WTC11 (cell line): Measurements from ENCODE around the gene KRTAP6-1. TPM values are rescaled to one million over a fixed set of nuclear protein-coding genes. Genes with fewer than 3 reads are reported as not detected.

Source experiments
- ATAC-seq: fragments of 200-7000 bp; cut with Tn5 transposase; 2 replicates; pipeline ENCODE4 v1.10.0; 2021; ENCODE audit warnings: mild to moderate bottlenecking, moderate library complexity
- CTCF ChIA-PET: fragments of 300-600 bp; sonication (Branson Sonifier 250); formaldehyde crosslinking; loops from one replicate; lab custom pipeline; 2021; ENCODE audit warnings: antibody characterized with exemption; lab: Charles Lee
- POLR2A ChIA-PET: fragments of 350-600 bp; sonication (Branson Sonifier 250); formaldehyde crosslinking; loops from one replicate; lab custom pipeline; 2021; ENCODE audit warnings: antibody characterized with exemption; lab: Charles Lee
- DNase-seq: peaks from one replicate; pipeline ENCODE4 v3.0.0; 2021; ENCODE audit warnings: low spot score
- H3K27ac Mint-ChIP-seq: 2 replicates; pipeline ENCODE4 v1.8.0; 2021; ENCODE audit warnings: mixed read lengths
- H3K27me3 Mint-ChIP-seq: 2 replicates; pipeline ENCODE4 v1.8.0; 2021; ENCODE audit warnings: low read depth, mild to moderate bottlenecking, moderate library complexity, mixed read lengths
- H3K36me3 Mint-ChIP-seq: 2 replicates; pipeline ENCODE4 v1.8.0; 2021; ENCODE audit warnings: mixed read lengths
- H3K4me1 Mint-ChIP-seq: 2 replicates; pipeline ENCODE4 v1.8.0; 2022; ENCODE audit warnings: mixed read lengths
- H3K4me3 Mint-ChIP-seq: 2 replicates; pipeline ENCODE4 v1.8.0; 2021; ENCODE audit warnings: mild to moderate bottlenecking, moderate library complexity, mixed read lengths
- H3K9me3 Mint-ChIP-seq: 2 replicates; pipeline ENCODE4 v1.8.0; 2021; ENCODE audit warnings: mixed read lengths
- AFF4 ChIP-seq: sonication (generic); formaldehyde crosslinking; IDR thresholded peaks from 2 replicates; pipeline ENCODE4 v1.8.1; 2023; ENCODE audit warnings: mild to moderate bottlenecking, missing genetic modification reagents, borderline replicate concordance
- AR ChIP-seq: fragments of 250-450 bp; sonication (Bioruptor Pico); IDR thresholded peaks from 2 replicates; pipeline ENCODE4 v1.9.0; 2021; ENCODE audit warnings: mild to moderate bottlenecking
- CDX4 ChIP-seq: fragments of 250-450 bp; sonication (Bioruptor Pico); IDR thresholded peaks from 2 replicates; pipeline ENCODE4 v1.9.0; 2021; ENCODE audit warnings: moderate library complexity, mild to moderate bottlenecking, inconsistent platforms, borderline replicate concordance
- IRF1 ChIP-seq: sonication (generic); formaldehyde crosslinking; IDR thresholded peaks from 2 replicates; pipeline ENCODE4 v1.8.0; 2023; ENCODE audit warnings: missing genetic modification reagents
- JUN ChIP-seq: sonication (generic); formaldehyde crosslinking; IDR thresholded peaks from 2 replicates; pipeline ENCODE4 v1.8.0; 2023; ENCODE audit warnings: mild to moderate bottlenecking, missing genetic modification reagents
- KAT7 ChIP-seq: sonication (generic); formaldehyde crosslinking; IDR thresholded peaks from 2 replicates; pipeline ENCODE4 v1.8.1; 2023; ENCODE audit warnings: missing genetic modification reagents, mild to moderate bottlenecking, borderline replicate concordance
- MYBL2 ChIP-seq: sonication (generic); formaldehyde crosslinking; IDR thresholded peaks from 2 replicates; pipeline ENCODE4 v1.8.1; 2023; ENCODE audit warnings: mild to moderate bottlenecking, moderate library complexity, missing genetic modification reagents
- NFATC4 ChIP-seq: fragments of 250-450 bp; sonication (Bioruptor Pico); IDR thresholded peaks from 2 replicates; pipeline ENCODE4 v1.9.0; 2021; ENCODE audit warnings: mild to moderate bottlenecking
- NR1H2 ChIP-seq: sonication (generic); formaldehyde crosslinking; IDR thresholded peaks from 2 replicates; pipeline ENCODE4 v1.9.0; 2021; ENCODE audit warnings: mild to moderate bottlenecking, moderate library complexity, missing genetic modification reagents
- PRDM15 ChIP-seq: sonication (generic); formaldehyde crosslinking; IDR thresholded peaks from 2 replicates; pipeline ENCODE4 v1.8.0; 2022; ENCODE audit warnings: missing genetic modification reagents
- SMAD3 ChIP-seq: sonication (generic); formaldehyde crosslinking; IDR thresholded peaks from 2 replicates; pipeline ENCODE4 v1.8.0; 2022; ENCODE audit warnings: missing genetic modification reagents, mild to moderate bottlenecking, borderline replicate concordance
- STAT6 ChIP-seq: sonication (generic); formaldehyde crosslinking; conservative IDR thresholded peaks from 2 replicates; pipeline ENCODE4 v1.8.1; 2023; ENCODE audit warnings: mild to moderate bottlenecking, low read depth, missing genetic modification reagents, moderate library complexity
- TCF7 ChIP-seq: sonication (generic); formaldehyde crosslinking; IDR thresholded peaks from 2 replicates; pipeline ENCODE4 v1.8.0; 2022; ENCODE audit warnings: mild to moderate bottlenecking, low read depth, missing genetic modification reagents, moderate library complexity
- USF1 ChIP-seq: sonication (generic); formaldehyde crosslinking; IDR thresholded peaks from 2 replicates; pipeline ENCODE4 v1.8.0; 2022; ENCODE audit warnings: mild to moderate bottlenecking, missing genetic modification reagents
- ZNF396 ChIP-seq: fragments of 250-450 bp; sonication (Bioruptor Pico); IDR thresholded peaks from 2 replicates; pipeline ENCODE4 v1.8.0; 2021; ENCODE audit warnings: mild to moderate bottlenecking, moderate library complexity, borderline replicate concordance
- ZNF671 ChIP-seq: fragments of 250-450 bp; sonication (Bioruptor Pico); IDR thresholded peaks from 2 replicates; pipeline ENCODE4 v1.8.0; 2021; ENCODE audit warnings: mild to moderate bottlenecking
- total RNA-seq: library from RNA; stranded (reverse); gene quantifications from 3 replicates; pipeline ENCODE4 v1.2.3, GENCODE V29; 2021

KRTAP6-1 gene
- total RNA-seq, 1 experiment from 2014 or later, result not detected

- TF ChIP-seq AFF4 (no peak), JUN (CRISPR knock-in tag) (no peak), ZNF396 (CRISPR knock-in tag) (no peak), AR (no peak), NR1H2 (CRISPR knock-in tag) (no peak), IRF1 (CRISPR knock-in tag) (no peak), NFATC4 (CRISPR knock-in tag) (no peak), USF1 (CRISPR knock-in tag) (no peak)
Measured at GRCh38 chr21:30582870-30583269, 30.9 kb downstream of the KRTAP6-1 start (continued).

- Mint-ChIP-seq H3K27me3 (no peaks in the 10 kb centered on the region), H3K9me3 (no peaks in the 10 kb centered on the region), H3K27ac (no peak overlapping the region), H3K36me3 (no peaks in the 10 kb centered on the region), H3K4me1 (no peaks in the 10 kb centered on the region), H3K4me3 (no peak overlapping the region)
- ATAC-seq, result no peak
- POLR2A ChIA-PET, result no interaction called here
- CTCF ChIA-PET, result no interaction called here
- DNase-seq, result no peak
- TF ChIP-seq STAT6, result no peak
- TF ChIP-seq ZNF671 (CRISPR knock-in tag), result no peak
- no peak for TF ChIP-seq TCF7 (CRISPR knock-in tag)
- no peak for TF ChIP-seq CDX4 (CRISPR knock-in tag)
- no peak for TF ChIP-seq AFF4
- TF ChIP-seq MYBL2 (CRISPR knock-in tag), result no peak
- TF ChIP-seq KAT7, result no peak
- no peak for TF ChIP-seq SMAD3
- TF ChIP-seq PRDM15 (CRISPR knock-in tag), result no peak
Measured at GRCh38 chr21:30580132-30580531, 33.6 kb downstream of the KRTAP6-1 start.
